IPS-15b (cell line): Measurements from ENCODE around the gene CFTR.

Experiments
- H3K27me3 ChIP-seq: one replicate; pipeline ENCODE4 v1.6.1; 2013; ENCODE audit warnings: low read length; ENCODE audit not compliant: control insufficient read depth, insufficient read depth
- H3K36me3 ChIP-seq: one replicate; pipeline ENCODE4 v1.6.1; 2013; ENCODE audit warnings: low read length; ENCODE audit not compliant: control insufficient read depth, insufficient read depth
- H3K4me1 ChIP-seq: one replicate; pipeline ENCODE4 v1.6.1; 2013; ENCODE audit warnings: mild to moderate bottlenecking, low read length; ENCODE audit not compliant: control insufficient read depth, insufficient read depth
- H3K4me3 ChIP-seq: one replicate; pipeline ENCODE4 v1.5.1; 2013; ENCODE audit warnings: low read depth, low read length
- H3K9ac ChIP-seq: one replicate; pipeline ENCODE4 v1.6.1; 2013; ENCODE audit warnings: low read depth, mild to moderate bottlenecking, low read length
- H3K9me3 ChIP-seq: one replicate; pipeline ENCODE4 v1.6.1; 2013; ENCODE audit warnings: mild to moderate bottlenecking, low read length; ENCODE audit not compliant: control insufficient read depth, insufficient read depth

CFTR gene

GRCh38 chr7:117654780-117655179 is 175.0 kb downstream of the CFTR start:
- no peaks in the 10 kb centered on the region for H3K9me3 ChIP-seq
- H3K4me3 ChIP-seq: no peak overlapping the region
- peaks cover 10% of the 10 kb centered on the region for H3K4me1 ChIP-seq
- no peaks in the 10 kb centered on the region for H3K27me3 ChIP-seq
- H3K9ac ChIP-seq: no peak overlapping the region
- H3K36me3 ChIP-seq: no peaks in the 10 kb centered on the region

GRCh38 chr7:117656806-117657205 is 177.0 kb downstream of the CFTR start:
- Histone ChIP-seq H3K4me3 (no peak overlapping the region), H3K36me3 (no peaks in the 10 kb centered on the region)

DNA sequence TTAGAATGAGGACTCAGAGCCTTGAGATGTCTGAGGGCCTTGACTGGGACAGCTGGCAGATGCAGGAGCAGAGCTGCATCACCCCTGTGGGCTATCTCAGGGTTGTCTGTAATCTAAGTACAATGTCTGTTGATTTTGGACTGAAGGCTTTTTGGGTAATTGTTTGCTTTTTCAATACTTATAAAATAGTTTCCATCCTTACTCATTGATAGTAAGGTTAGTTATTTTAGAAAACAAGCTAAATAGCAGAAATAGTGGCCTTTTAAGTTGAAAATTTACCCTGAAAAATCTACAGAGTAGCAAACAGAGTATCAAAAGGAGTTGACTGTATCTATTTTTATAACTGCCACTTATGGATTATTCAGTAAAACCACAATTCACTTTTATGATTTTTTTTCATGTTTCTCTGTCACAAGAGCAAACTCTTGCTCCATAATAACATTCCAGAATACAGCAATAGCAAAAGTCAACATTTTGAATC is 179.7 kb downstream of the CFTR start:
- Histone ChIP-seq H3K4me1 (no peaks in the 10 kb centered on the region), H3K9me3 (no peaks in the 10 kb centered on the region), H3K9ac (no peak overlapping the region), H3K27me3 (no peaks in the 10 kb centered on the region), H3K36me3 (no peaks in the 10 kb centered on the region), H3K4me3 (no peak overlapping the region)

More at GRCh38 chr7:117656806-117657205, 177.0 kb downstream of the CFTR start:
- Histone ChIP-seq H3K9me3 (no peaks in the 10 kb centered on the region), H3K9ac (no peak overlapping the region), H3K4me1 (peaks cover 10% of the 10 kb centered on the region), H3K27me3 (no peaks in the 10 kb centered on the region)

DNA sequence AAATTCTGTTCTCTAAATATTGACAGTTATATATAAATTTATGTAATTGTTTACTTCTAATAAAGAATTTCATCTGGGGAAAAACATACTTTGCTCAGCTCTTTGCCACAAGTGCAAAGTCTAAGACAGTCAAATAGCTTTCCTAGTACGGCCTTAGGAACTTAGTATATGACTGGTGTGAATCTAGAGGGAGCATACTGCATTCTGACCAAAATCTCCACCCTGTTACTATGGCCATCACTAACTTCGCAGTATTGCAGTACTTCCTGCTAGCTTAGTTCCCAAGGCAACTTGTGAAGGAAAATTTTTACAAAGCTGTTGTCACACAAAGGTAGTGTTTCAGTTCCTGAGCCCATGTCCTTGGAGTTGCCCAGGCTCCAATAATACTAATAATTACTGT is 181.5 kb downstream of the CFTR start:
- Histone ChIP-seq H3K36me3 (no peaks in the 10 kb centered on the region), H3K9ac (no peak overlapping the region), H3K9me3 (no peaks in the 10 kb centered on the region), H3K27me3 (no peaks in the 10 kb centered on the region), H3K4me3 (no peak overlapping the region), H3K4me1 (no peaks in the 10 kb centered on the region)

- H3K4me3 ChIP-seq: no peak overlapping the region
- no peaks in the 10 kb centered on the region for H3K27me3 ChIP-seq
- H3K9ac ChIP-seq: no peak overlapping the region
- no peaks in the 10 kb centered on the region for H3K4me1 ChIP-seq
- H3K36me3 ChIP-seq: no peaks in the 10 kb centered on the region
- H3K9me3 ChIP-seq: no peaks in the 10 kb centered on the region
Observed at GRCh38 chr7:117664047-117664446, 184.2 kb downstream of the CFTR start.

DNA sequence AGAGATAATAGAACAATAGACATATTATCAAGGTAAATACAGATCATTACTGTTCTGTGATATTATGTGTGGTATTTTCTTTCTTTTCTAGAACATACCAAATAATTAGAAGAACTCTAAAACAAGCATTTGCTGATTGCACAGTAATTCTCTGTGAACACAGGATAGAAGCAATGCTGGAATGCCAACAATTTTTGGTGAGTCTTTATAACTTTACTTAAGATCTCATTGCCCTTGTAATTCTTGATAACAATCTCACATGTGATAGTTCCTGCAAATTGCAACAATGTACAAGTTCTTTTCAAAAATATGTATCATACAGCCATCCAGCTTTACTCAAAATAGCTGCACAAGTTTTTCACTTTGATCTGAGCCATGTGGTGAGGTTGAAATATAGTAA is 185.5 kb downstream of the CFTR start:
- no peaks in the 10 kb centered on the region for H3K36me3 ChIP-seq
- no peaks in the 10 kb centered on the region for H3K27me3 ChIP-seq
- no peaks in the 10 kb centered on the region for H3K9me3 ChIP-seq
- no peak overlapping the region for H3K9ac ChIP-seq
- no peak overlapping the region for H3K4me3 ChIP-seq
- H3K4me1 ChIP-seq: peaks cover 3% of the 10 kb centered on the region

DNA sequence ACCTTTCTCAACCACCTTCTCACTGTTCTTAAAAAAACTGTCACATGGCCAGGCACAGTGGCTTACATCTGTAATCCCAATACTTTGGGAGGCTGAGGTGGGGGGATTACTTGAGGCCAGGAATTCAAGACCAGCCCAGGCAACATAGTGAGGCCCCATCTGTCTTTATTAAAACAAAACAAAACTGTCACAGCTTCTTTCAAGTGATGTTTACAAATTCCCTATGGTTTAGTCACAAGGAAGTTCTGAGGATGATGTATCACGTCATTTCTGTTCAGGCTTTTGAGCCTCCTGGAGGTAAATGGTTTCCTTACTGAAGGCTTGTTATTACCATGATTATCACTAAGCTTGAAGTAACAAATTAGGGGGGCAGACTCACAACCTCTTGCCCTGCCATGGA is 186.2 kb downstream of the CFTR start:
- Histone ChIP-seq H3K27me3 (no peaks in the 10 kb centered on the region), H3K4me1 (peaks cover 3% of the 10 kb centered on the region), H3K9me3 (no peaks in the 10 kb centered on the region), H3K9ac (no peak overlapping the region), H3K4me3 (no peak overlapping the region), H3K36me3 (no peaks in the 10 kb centered on the region)

DNA sequence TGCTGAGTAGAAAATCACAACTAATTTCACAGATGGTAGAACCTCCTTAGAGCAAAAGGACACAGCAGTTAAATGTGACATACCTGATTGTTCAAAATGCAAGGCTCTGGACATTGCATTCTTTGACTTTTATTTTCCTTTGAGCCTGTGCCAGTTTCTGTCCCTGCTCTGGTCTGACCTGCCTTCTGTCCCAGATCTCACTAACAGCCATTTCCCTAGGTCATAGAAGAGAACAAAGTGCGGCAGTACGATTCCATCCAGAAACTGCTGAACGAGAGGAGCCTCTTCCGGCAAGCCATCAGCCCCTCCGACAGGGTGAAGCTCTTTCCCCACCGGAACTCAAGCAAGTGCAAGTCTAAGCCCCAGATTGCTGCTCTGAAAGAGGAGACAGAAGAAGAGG is 186.9 kb downstream of the CFTR start:
- peaks cover 8% of the 10 kb centered on the region for H3K4me1 ChIP-seq
- no peak overlapping the region for H3K9ac ChIP-seq
- H3K4me3 ChIP-seq: no peak overlapping the region
- H3K27me3 ChIP-seq: no peaks in the 10 kb centered on the region
- no peaks in the 10 kb centered on the region for H3K9me3 ChIP-seq
- H3K36me3 ChIP-seq: no peaks in the 10 kb centered on the region

DNA sequence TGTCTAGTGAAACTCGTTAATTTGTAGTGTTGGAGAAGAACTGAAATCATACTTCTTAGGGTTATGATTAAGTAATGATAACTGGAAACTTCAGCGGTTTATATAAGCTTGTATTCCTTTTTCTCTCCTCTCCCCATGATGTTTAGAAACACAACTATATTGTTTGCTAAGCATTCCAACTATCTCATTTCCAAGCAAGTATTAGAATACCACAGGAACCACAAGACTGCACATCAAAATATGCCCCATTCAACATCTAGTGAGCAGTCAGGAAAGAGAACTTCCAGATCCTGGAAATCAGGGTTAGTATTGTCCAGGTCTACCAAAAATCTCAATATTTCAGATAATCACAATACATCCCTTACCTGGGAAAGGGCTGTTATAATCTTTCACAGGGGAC is 187.6 kb downstream of the CFTR start:
- no peak overlapping the region for H3K9ac ChIP-seq

DNA sequence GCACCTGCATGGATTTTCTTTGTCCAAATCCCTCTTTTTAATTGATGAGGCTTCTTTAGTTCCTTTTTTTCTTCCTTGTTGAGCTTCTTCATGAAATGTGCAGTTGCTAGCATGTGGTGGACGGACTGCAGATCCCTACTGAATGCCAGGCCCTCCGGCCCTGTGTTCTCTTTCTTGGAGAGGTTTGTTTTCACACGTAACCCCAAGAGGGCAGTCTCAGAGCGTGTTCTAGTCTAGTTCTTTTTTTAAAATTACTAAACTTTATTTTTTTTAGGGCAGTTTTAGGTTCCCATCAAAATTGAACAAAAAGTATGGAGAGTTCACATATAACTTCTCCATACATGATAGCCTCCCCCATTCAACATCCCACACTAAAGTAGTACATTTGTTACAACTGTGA is 190.0 kb downstream of the CFTR start:
- Histone ChIP-seq H3K9me3 (no peaks in the 10 kb centered on the region), H3K36me3 (no peaks in the 10 kb centered on the region), H3K4me3 (no peak overlapping the region), H3K4me1 (peaks cover 29% of the 10 kb centered on the region), H3K9ac (no peak overlapping the region), H3K27me3 (no peaks in the 10 kb centered on the region)

More for the DNA sequence above, 187.6 kb downstream of the CFTR start:
- Histone ChIP-seq H3K36me3 (no peaks in the 10 kb centered on the region), H3K4me3 (no peak overlapping the region), H3K27me3 (no peaks in the 10 kb centered on the region), H3K4me1 (peaks cover 14% of the 10 kb centered on the region), H3K9me3 (no peaks in the 10 kb centered on the region)

DNA sequence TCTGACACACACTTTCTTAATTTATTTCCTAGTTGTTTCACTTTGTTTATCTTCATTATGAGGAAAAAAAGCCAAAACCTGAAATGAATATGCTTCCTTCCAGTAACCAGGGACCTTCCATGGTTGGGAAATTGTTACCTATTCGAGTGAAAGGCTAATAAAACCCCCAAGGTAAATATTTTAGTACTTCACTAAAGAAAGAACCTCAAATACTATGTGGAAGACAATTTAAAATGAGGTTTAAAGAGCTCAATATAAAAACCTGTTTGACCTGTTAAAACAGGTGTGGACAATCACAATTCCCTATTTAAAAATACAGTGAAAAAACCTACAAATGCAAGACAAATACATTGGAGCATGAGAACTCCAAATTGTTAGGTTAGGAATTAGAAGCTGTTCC is 192.6 kb downstream of the CFTR start:
- H3K36me3 ChIP-seq: no peaks in the 10 kb centered on the region
- peaks cover 43% of the 10 kb centered on the region for H3K4me1 ChIP-seq
- H3K27me3 ChIP-seq: no peaks in the 10 kb centered on the region
- no peak overlapping the region for H3K9ac ChIP-seq
- no peaks in the 10 kb centered on the region for H3K9me3 ChIP-seq
- no peak overlapping the region for H3K4me3 ChIP-seq

DNA sequence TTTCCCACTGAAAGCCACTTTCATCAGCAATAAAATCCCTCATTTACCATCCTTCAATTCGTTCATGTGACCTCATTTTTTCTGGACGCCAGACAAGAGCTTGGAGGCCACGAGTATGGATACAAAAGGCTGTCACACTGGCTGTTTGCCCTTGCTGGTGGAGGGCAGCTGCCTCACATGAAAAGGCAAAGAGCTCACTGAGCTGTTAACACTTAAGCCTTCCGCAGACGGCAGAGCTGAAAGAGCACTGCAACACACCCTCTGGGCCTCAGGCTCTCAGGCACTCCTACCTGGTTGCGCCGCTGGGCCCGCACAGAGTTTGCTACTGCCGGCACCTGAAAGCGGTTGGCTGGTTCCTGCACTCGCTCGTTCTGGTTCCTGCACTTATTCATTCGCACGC is 193.5 kb downstream of the CFTR start:
- Histone ChIP-seq H3K27me3 (no peaks in the 10 kb centered on the region), H3K4me1 (peaks cover 43% of the 10 kb centered on the region), H3K36me3 (no peaks in the 10 kb centered on the region), H3K4me3 (peak overlapping the region; percentile 40), H3K9me3 (no peaks in the 10 kb centered on the region), H3K9ac (peak overlapping the region; percentile 61)

- H3K9me3 ChIP-seq: no peaks in the 10 kb centered on the region
- H3K27me3 ChIP-seq: no peaks in the 10 kb centered on the region
- peaks cover 43% of the 10 kb centered on the region for H3K4me1 ChIP-seq
- peak overlapping the region; percentile 14 for H3K9ac ChIP-seq
- H3K4me3 ChIP-seq: peak overlapping the region; percentile 40
- no peaks in the 10 kb centered on the region for H3K36me3 ChIP-seq
Observed at GRCh38 chr7:117673839-117674238, 194.0 kb downstream of the CFTR start.
